OCI-LY3 (cell line): ENCODE measurements around the gene JAKMIP1.

ENCODE experiments used
- CTCF ChIP-seq: fragments of 200-600, 300-600 bp; sonication (generic); IDR thresholded peaks from 2 replicates; pipeline ENCODE4 v1.5.1; 2014; ENCODE audit warnings: antibody characterized with exemption, low read length, low read depth
- EZH2phosphoT487 ChIP-seq: fragments of 200-600 bp; shearing (Covaris generic); IDR thresholded peaks from 2 replicates; pipeline ENCODE4 v1.6.1; 2018; ENCODE audit warnings: antibody characterized with exemption, mixed run types, low read depth

DNA sequence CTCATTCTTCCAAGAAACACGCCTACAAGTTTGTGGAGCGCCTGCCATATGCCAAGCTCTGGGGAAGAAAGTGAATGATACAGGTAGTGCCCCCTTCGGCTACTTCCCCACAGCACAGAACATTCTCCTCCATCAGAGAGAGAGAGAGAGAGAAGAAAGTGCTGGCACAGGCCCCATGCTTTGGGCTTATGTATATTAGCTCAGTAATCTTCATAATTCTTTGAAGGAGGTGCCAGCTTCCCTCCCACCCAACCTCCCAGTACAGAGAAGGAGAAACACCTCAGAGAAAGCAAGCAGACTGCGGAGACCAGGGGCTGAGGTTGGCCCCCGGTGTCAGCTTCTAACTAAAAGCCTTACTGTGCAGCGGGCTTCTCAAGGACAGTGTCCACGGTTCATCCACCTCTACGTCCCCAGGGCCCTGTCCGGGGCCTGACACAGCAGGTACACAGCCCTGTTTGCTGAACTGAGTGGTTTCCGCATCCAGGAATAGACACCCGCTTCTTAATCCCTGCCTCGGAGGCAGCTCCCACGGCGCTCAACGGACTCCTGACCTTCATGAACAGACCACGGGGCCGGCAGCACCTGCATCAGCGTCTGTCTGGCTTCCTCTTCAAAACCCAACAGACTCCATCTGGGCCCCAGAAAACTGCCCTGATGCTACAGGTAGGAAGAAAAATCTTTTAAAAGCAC lies 50.2 kb downstream of the JAKMIP1 start:
- TF ChIP-seq EZH2phosphoT487: no peak
- no peak for TF ChIP-seq CTCF
